ENCODE data around the gene CRTC3.

The CRTC3 gene

GRCh38 chr15:90561344-90562244 lies 31.9 kb downstream of the CRTC3 start:
- TF ChIP-seq CTCF (IDR thresholded peaks at IDR 0.05) = no peak

- TF ChIP-seq CTCF (IDR thresholded peaks at IDR 0.05) = no peak
Measured at GRCh38 chr15:90562669-90563068, 32.9 kb downstream of the CRTC3 start.

GRCh38 chr15:90563463-90563862 lies 33.7 kb downstream of the CRTC3 start:
- no peak for TF ChIP-seq CTCF (IDR thresholded peaks at IDR 0.05)

GRCh38 chr15:90564051-90564450 lies 34.3 kb downstream of the CRTC3 start:
- TF ChIP-seq CTCF (IDR thresholded peaks at IDR 0.05) = no peak

- TF ChIP-seq CTCF (IDR thresholded peaks at IDR 0.05) = no peak
Measured at GRCh38 chr15:90564590-90564989, 34.9 kb downstream of the CRTC3 start.

GRCh38 chr15:90565866-90566265 lies 36.1 kb downstream of the CRTC3 start:
- TF ChIP-seq CTCF (IDR thresholded peaks at IDR 0.05) = no peak

- no peak for TF ChIP-seq CTCF (IDR thresholded peaks at IDR 0.05)
Measured at GRCh38 chr15:90570643-90571042, 40.9 kb downstream of the CRTC3 start.

Data from LNCAP (cell line).